Stomach (tissue), 4 donors: ENCODE measurements around the gene TESK2.

ENCODE experiments used
- POLR2A ChIP-seq, 4 donors: fragments of 450-650 bp; IDR thresholded peaks; one replicate each; pipeline ENCODE4 v1.6.1; 2016; ENCODE audit warnings: antibody characterized with exemption in 4 of 4, control low read depth in 2 of 4, mild to moderate bottlenecking in 1 of 4, moderate library complexity in 1 of 4
- TF ChIP-seq, protein P1 (sequence below), 7 experiments: fragments of 450-650 bp in 4 of 7; fragments of 200-600 bp in 3 of 7; sonication (generic) in 3 of 7; IDR thresholded peaks; one replicate each; pipeline ENCODE4 v1.5.1; 2016 to 2019; ENCODE audit warnings: antibody characterized with exemption in 7 of 7, control low read depth in 2 of 7, mild to moderate bottlenecking in 1 of 7

DNA sequence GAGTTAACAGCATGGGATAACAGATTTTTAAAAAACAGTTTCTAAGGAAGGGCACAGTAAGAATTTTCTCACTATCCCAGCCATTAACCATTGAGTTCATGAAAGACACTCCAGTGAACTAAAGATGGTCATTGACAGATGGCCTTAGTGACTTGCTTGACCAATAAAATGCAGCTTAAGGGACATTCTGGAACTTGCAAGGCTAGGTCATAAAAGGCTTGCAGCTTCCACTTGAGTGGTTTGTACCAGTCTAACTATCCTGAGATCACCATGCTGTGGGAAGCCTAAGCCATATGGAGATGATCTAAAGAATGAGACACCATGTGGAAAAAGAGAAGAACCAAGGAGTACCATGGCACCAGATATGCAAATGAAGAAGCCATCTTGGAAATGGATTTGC, 112.8 kb downstream of the TESK2 start:
- TF ChIP-seq, protein P1, sequence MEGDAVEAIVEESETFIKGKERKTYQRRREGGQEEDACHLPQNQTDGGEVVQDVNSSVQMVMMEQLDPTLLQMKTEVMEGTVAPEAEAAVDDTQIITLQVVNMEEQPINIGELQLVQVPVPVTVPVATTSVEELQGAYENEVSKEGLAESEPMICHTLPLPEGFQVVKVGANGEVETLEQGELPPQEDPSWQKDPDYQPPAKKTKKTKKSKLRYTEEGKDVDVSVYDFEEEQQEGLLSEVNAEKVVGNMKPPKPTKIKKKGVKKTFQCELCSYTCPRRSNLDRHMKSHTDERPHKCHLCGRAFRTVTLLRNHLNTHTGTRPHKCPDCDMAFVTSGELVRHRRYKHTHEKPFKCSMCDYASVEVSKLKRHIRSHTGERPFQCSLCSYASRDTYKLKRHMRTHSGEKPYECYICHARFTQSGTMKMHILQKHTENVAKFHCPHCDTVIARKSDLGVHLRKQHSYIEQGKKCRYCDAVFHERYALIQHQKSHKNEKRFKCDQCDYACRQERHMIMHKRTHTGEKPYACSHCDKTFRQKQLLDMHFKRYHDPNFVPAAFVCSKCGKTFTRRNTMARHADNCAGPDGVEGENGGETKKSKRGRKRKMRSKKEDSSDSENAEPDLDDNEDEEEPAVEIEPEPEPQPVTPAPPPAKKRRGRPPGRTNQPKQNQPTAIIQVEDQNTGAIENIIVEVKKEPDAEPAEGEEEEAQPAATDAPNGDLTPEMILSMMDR (IDR thresholded peaks at IDR 0.05): no peak
- TF ChIP-seq POLR2A (IDR thresholded peaks at IDR 0.05): no peak
